ENCODE measurements around the gene PEAK3.

Gene PEAK3

GRCh38 chr19:2271234-2272103, 10.5 kb downstream of the PEAK3 start:
- no peak for DNase-seq (ENCODE audit: low read depth in 2 of 2, low spot score in 1 of 2)

GRCh38 chr19:2270423-2271233, 11.3 kb downstream of the PEAK3 start:
- peak in 1 of 2 donors; percentile 56 for DNase-seq (ENCODE audit: low read depth in 2 of 2, low spot score in 1 of 2)

DNA sequence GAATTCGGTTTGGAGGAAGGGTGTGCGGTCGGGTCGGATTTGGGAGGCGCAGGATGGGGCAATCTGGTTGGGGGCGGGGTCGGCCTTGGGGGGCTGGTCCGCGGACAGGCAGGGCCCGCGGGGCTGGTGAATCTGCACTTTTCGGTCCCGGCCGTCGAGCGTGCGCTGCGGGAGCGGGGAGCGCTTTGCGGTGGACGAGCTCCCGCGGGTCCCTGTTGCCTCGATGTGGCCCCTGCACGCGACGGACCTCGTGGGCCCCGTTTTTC, 11.9 kb downstream of the PEAK3 start:
- DNase-seq (ENCODE audit: low read depth in 2 of 2, low spot score in 1 of 2), result no peak

DNA sequence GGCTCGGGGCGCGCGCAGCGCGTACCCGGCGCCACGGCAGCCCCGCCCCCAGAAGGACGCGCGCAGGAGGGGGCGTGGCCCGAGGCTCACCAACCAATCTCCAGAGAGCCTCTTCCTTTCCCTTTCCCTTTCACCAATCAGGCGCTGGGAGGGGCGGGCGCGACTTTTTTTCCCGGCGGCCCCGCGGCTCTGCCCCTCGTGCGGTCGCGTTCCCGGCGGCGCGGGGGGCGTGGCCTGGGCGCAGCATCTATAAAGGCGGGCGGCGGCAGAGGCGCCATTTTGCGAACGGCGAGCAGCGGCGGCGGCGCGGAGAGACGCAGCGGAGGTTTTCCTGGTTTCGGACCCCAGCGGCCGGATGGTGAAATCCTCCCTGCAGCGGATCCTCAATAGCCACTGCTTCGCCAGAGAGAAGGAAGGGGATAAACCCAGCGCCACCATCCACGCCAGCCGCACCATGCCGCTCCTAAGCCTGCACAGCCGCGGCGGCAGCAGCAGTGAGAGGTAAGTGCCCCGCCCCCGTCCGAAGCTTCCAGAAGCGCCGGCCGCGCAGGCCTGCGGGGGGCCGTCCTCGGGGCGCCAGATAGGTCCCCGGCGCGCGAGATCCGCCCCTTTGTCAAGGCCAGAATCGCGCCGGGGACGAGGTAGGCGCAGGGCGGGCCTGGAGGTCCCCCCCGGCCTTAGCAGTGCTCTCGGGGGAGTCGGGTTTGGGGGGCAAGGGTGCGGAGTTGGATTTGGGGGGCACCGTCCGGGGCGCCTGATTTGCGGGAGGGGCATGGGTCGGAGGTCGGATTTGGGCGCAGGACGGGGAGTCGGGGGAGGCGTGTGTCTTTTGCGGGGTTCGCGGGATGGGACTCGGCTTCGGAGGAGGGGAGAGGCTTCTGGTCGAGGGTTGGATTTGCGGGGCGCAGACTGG, 12.5 kb downstream of the PEAK3 start:
- DNase-seq (ENCODE audit: low read depth in 2 of 2, low spot score in 1 of 2), result peak; percentile 98

DNA sequence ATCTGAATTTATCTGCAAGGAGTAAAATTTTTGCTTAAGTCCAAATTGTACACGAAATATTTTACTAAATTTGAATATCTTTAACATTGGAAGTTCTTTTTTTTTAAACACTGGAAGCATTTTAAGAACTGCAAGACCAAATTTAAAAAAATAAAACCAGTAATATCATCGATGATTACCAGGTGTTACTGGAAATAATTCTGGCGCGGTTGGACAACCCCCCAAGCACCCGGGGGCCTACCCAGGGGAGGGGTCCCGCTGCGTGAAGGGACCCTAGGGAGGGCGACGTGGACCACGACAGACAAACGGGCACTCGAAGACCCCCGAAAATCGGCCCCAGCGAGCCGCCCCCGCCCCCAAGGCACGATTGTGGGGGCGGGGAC, 13.1 kb downstream of the PEAK3 start:
- no peak for DNase-seq (ENCODE audit: low read depth in 2 of 2, low spot score in 1 of 2)

DNA sequence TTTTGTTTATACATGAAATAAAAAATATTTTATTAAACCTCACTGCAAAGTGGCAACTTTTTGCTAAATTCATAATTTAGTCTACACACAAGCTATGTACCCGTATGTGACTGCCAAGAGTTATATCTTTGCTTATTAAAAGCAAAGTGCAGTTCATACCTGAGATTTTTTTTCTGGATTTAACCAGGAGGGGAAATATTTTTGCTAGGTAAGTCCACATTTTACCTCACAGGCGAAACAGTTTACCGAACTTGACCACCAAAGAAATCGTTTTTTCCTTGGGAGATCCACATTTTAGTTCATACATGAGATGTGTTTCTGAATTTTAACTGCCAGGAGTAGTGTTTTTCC, 13.5 kb downstream of the PEAK3 start:
- DNase-seq (ENCODE audit: low read depth in 2 of 2, low spot score in 1 of 2), result no peak

- no peak for DNase-seq (ENCODE audit: low read depth in 2 of 2, low spot score in 1 of 2)
These were observed 15.6 kb downstream of the PEAK3 start for GRCh38 chr19:2266183-2266993.

DNA sequence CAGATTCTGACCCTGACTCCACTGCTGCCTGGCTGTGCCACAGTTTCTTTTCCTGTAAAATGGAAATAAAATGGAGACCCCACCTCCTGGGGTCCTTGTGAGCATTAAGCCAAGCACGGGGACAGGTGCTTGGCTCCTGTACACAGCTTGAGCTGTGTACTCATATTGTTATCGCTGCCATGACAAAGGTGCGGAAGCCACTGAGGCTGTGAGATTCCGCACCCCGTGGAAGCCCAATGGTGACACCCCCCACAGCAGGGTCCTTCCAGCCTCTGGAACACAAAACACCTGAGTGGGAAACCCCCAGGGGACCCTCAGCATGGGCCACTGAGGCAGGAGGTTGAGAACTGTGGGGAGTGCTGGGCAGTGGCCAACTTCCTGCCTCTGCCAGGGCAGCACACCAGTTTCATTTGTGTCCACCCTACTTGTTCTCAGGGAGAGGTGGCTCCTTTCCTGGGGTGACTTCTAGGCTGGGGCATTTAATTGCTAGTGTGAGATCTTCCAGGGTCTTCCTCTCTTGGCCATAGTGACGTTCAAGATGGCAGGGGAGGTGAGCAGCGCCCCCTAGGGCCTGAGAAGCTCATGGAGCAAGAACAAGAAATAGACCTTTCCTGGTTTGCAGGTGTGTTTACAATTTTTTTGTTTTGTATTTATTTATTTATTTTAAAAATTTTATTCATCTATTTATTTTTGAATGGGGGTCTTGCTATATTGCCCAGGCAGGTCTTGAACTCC, 20.4 kb downstream of the PEAK3 start:
- no peak for DNase-seq (ENCODE audit: low read depth in 2 of 2, low spot score in 1 of 2)

GRCh38 chr19:2260341-2260805, 21.6 kb downstream of the PEAK3 start:
- no peak for DNase-seq (ENCODE audit: low read depth in 2 of 2, low spot score in 1 of 2)

DNA sequence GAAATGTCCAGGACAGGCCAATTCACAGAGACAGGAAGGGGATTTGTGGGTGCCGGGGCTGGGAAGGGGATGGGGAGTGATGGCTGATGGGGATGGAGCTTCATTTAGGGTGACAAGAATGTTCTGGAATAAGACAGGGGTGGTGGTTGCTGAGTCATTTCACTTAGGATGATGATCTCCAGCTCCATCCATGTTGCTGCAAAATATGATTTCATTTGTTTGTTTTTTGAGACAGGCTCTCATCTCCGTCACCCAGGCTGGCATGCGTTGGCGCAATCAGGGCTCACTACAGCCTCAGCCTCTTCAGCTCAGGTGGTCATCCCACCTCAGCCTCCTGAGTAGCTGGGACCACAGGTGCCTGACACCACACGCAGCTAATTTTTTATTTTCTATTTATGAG, 22.6 kb downstream of the PEAK3 start:
- no peak for DNase-seq (ENCODE audit: low read depth in 2 of 2, low spot score in 1 of 2)

DNA sequence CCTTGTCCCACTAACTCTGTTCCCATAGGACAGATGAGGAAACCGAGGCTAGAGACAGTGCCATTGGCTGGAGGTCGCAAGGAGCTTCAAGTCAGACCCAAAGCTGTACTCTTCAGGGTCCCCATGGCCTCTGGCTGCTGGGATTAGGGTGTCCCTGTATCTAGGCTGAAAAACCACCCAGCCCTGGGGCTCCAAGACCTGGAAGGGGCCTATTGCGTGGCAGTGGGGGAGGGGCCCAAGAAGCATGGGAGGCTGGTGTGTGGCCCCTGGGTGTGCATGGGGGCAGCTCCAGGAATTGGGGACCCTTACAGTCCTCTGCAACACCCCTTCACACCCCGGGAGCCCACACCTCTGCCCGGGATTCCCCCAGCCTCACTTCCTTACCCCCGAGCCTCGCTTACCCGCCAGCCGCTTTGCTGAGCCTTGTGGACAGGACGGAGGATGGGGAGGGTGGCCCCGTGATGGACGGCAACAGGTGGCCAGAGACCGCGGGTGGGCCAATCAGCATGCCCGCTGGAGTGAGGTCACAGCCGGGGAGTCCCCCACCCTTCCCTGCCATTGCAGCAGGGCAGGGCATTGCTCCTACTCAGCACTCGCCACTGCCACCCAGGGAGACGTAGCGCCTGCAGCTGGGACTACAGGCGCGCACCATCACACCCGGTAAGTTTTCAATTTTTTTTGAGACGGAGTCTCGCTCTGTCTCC, 25.8 kb downstream of the PEAK3 start, which contains the start of gene JSRP1:
TSS of gene JSRP1 (minus strand) at position 436 of the 704 bp plus-strand sequence. CDS start 1,103 bp downstream, outside the sequence.
- no peak for DNase-seq (ENCODE audit: low read depth in 2 of 2, low spot score in 1 of 2)

- no peak for DNase-seq (ENCODE audit: low read depth in 2 of 2, low spot score in 1 of 2)
These were observed 26.7 kb downstream of the PEAK3 start for GRCh38 chr19:2255112-2255845.

- DNase-seq (ENCODE audit: low read depth in 2 of 2, low spot score in 1 of 2), result no peak
These were observed 27.7 kb downstream of the PEAK3 start for GRCh38 chr19:2254064-2254872.

DNA sequence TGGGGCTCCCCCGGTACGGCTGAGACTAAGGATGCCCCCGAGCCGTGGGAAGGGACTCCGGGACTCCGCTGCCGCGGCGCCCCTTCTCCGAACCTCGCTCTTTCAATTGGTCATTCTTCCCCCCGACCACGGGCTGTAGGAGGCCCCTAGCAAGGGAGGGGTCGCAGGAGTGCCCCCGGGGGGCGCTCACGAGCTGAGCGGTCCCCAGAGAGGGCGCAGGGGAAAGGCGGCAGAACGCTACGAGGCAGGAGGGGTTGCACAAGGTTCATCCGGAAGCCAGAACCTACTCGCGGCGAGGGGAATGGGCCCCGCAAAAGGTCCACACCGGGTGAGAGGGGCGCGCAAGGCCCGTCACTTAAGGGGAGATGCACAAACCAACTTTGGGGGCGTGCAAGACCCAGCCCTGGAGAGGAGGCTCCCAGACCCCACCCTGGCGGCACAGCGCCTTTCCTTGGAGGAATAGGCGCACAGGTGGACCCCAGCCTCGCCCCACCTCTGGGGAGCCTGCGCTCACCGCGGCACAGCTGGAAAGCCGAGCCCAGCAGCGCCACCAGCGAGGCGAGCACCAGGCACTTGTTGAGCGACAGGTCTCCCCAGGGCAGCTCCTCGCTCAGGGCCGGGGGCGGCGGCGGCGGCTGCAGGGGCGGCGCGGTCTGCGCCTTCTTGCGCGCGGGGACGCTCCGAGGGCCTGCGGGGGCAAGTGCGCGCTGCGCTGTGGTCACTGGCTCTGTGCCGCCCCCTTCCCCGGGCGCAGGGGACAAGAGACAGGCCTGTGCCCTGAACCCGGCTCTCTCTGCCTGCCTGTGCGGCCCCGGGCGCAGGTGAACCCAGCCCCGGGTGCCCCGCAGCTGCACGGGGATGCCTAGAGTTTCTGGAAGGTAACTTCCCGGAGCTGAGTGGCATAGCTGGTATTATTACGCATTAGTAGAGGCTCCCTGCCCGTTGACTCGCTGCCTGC, 28.6 kb downstream of the PEAK3 start:
- DNase-seq (ENCODE audit: low read depth in 2 of 2, low spot score in 1 of 2), result no peak

DNA sequence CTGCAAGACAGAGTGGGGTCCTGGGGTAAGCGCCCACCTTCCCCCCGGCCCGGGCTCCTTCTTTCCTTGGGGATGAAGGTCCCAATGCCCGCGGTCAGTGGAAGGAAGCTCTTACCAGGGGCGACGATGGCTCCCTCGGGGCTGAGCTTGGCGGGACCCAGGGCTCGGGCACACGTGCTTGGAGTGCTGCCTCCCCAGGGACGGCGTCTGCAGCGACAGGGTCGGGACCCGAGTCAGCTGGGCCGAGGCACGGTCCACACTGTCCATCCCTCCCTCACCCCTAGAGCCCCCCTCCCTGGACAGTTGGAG, 29.2 kb downstream of the PEAK3 start:
- no peak for DNase-seq (ENCODE audit: low read depth in 2 of 2, low spot score in 1 of 2)

DNA sequence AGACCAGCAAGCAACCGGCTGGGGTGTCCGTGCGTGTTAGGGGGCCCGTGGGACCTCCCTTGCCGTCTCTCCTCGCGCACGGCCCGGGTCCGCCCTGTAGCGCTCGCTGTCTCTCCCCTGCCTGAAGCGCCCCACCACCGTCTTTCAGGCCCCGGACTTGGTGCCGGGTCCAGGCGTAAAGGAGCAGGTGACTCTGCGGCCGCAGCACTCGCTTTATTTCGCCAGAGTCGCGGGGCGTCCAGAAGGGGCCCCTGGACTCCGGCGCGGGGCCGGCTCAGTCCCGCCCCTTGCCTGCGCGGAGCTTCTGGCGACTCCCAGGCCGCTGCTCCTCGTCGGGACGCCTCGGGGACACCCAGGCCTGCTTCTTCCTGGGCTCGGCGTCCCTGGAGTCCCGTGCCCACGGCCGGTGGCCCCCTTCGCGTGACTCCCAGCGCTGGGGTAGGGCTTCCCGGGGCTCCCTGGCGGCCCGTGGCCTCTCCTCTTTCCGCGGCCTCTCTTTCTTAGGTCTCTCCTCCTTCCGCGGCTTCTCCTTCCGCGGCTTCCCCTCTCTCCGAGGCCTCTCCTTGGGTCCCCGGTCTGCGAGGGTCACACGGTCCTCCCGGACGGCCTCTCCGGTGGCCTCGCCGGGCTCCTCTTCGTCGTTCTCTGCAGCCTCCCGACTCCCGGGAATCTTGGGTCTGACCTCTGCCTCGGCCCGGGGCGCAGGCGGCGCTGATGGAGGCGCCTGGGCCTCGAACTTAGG, 29.7 kb downstream of the PEAK3 start:
- DNase-seq (ENCODE audit: low read depth in 2 of 2, low spot score in 1 of 2), result no peak
